CD4-positive, alpha-beta T cell treated with Interleukin-15 for 4 hours (primary cell): Measurements from ENCODE around the gene GSTA1.
"Not testable (repeated sequence)": the region's sequence is repeated elsewhere in the genome, so short reads cannot be mapped to it uniquely, and the experiment has no call there.

Experiments
- DNase-seq: peaks from one replicate; pipeline ENCODE4 v3.0.0-alpha.2; 2020; ENCODE audit warnings: low spot score

Gene GSTA1

DNA sequence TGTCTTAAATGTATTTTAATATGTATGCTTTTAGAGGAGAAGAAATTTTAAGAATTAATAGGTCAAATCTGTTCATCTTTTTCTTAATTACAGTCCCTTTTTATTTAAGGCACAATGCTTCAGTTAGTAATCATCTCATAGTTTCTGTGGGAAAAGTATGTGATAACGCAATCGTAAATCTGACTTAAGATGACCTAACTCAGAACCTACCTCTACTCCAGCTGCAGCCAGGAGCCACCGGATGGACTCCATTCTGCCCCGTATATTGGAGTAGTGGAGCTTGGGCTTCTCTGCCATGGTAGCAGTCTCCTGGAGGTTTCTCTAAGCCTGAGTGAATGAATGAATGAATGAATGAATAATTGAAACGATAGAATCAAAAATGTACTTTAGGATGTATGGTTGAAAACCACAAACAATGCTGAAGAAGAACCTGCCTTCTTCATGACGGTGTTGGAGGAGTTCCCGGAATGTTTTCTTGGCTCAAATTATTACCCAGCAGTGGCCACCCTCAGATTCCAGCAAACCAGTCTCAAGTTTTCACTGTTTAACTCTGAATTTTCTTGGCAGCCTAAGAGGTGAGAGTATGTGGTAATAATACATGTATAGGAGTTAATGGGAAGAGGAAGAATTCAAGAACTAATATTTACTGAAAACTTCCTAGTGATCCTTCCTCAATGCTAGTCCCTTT is 45.8 kb downstream of the GSTA1 start:
- DNase-seq: not testable (repeated sequence)

DNA sequence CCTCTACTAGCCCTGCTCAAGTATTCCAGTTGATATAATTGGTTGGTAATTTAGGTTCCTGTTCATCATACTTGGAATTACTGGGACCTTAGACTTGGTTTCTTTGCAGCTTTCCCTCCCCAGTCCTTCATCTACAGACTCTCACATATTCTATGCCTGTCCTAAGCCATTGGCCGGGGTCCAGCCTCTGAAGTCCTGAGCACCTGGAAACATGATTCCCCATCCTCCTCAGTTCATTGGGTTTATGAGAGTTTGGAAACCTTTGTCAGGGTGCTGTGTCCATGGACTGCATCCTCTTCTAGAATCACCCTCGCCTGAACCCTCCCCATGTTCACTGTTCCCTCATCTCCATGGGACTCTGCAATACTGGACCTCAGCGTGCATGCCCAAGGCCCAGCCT is 49.2 kb downstream of the GSTA1 start:
- no peak for DNase-seq

DNA sequence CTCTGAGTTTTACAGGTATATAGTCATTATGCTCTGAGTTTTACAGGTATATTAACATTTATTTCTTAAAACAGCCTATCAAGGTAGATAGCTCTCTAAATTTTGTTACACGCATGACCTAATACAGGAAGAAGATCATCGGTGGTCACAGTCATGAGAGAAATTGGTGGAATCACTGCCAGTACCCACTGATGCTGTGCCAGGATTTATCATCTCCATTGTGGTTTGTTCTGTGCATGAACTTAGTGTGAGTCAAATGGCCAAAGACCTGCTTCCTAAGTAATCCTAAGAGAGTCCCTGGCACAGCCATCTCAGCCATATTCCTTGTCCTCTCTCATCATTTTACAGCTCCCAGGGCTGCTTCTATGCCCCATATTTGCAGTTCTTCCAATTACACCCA is 50.5 kb downstream of the GSTA1 start:
- not testable (repeated sequence) for DNase-seq

DNA sequence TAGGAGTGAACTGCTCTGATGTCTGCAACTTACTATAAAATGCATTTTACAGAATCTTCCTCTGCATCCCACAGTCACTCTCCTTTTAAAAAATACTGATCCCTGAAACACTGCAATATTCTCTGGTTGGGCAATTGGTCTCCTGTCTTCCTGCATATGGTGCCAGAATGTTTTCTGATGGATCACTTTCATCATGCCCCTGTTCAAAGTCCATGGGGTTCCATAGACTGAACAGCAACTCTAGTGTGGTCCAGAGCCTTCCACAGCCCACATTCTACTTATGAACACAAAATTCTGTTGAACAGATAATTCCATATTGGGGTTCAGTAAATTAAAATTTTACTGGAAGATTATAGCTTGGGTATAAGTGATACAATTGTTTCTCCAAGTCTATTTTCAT is 51.3 kb downstream of the GSTA1 start:
- no peak for DNase-seq

DNA sequence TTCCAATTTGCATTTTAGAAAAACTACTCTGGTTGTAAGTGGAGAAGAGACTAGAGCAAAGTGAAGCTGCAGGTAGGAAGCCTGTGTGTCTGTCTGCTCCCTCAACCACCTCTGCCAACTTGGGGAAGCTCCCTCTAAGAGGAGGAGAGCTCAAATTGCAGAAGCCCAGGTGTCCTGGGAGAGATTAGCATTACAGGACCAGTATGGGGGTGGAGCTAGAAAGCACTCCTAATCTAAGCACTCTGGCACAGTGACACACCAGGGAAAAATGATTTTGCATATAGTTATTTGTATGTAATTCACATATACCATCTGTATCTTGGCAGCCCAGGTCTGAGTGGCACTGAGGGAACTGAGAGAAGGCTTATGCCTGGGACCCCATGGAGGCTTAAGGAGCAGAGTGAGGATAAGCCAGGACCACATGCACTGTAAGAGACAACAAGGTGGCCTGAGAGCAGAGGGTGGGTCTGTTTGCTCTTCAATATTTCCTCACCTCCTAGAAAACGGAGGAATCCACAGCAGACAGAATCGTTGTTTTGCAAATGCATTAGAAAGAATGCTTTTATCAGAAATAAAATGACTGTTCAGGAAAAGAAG is 54.0 kb downstream of the GSTA1 start:
- DNase-seq: no peak

DNA sequence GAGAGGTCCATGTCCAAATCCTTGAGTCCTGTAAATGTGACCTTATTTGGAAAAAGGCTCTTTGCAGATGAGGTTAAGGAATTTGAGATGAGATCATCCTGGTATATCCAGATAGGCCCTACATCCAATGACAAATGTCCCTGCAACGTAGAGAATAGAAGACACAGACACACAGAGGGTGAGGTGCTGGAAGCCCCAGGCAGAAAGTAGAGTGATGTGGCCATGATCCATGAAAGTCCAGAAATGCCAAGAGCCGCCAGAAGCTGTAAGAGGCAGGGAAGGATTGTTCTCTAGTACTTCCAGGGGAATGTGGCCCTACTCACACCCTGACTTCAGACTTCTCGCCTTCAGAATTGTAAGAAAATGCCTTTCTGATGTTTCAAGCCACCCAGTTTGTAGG is 56.3 kb downstream of the GSTA1 start:
- DNase-seq: not testable (repeated sequence)

DNA sequence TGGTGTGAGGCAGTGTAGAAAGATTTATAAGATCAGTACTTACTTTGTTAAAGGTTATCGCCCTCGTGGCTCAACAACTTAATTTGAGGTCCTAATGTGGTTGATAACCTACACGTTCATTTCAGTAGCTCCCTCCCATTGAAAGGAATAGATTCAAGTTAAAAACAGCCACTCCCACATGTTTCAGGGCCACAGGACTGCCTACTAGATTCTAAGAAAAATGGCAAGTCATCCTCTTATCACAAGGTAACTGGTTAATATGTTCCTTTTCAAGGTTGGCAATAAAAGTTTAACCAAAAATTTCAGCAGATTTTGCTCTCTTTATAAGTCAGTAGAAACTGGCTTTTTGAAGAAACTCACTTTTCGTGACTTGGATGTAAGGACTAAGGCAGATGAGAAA is 57.4 kb downstream of the GSTA1 start:
- DNase-seq: no peak

DNA sequence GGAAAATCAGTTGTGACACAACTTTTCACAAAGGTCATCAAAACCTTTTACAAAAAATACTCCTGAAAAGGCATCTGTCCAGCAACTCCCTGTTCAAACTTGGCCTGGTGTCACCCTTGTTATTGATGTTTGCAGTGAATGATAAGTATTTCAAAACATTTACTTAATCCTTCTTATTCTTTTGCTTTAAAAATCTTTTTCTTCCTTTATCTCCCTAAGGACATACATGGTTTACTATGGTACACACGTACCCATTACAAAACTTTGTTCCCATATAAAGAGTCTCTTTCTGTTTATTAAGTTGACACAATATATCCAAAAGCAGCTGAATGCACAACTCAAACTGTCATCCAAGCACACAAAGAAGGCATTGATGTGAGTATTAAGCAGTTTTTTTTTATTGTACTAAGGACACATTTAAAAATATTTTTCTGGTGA is 57.8 kb downstream of the GSTA1 start:
- no peak for DNase-seq

DNA sequence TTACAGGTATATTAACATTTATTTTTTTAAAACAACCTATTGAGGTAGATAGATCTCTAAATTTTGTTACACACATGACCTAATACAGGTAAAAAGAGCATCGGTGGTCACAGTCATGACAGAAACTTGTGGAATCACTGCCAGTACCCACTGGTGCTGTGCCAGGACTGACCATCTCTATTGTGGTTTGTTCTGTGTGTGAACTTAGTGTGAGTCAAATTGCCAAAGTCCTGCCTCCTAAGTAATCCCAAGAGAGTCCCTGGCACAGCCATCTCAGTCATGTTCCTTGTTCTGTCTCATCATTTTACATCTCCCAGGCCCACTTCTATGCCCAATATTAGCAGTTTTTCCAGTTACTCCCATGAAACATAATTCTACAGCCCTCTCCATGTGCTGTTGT is 61.7 kb downstream of the GSTA1 start:
- no peak for DNase-seq
